22Rv1 (cell line): ENCODE results near the gene ELOVL1.

ENCODE experiments used
- CTCF ChIP-seq: fragments of 450-650 bp; IDR thresholded peaks from 2 replicates; pipeline ENCODE4 v1.5.1; 2017; ENCODE audit warnings: mild to moderate bottlenecking
- ZFX ChIP-seq: fragments of 450-650 bp; IDR thresholded peaks from 2 replicates; pipeline ENCODE4 v1.6.1; 2017; ENCODE audit warnings: antibody characterized with exemption, borderline replicate concordance

DNA sequence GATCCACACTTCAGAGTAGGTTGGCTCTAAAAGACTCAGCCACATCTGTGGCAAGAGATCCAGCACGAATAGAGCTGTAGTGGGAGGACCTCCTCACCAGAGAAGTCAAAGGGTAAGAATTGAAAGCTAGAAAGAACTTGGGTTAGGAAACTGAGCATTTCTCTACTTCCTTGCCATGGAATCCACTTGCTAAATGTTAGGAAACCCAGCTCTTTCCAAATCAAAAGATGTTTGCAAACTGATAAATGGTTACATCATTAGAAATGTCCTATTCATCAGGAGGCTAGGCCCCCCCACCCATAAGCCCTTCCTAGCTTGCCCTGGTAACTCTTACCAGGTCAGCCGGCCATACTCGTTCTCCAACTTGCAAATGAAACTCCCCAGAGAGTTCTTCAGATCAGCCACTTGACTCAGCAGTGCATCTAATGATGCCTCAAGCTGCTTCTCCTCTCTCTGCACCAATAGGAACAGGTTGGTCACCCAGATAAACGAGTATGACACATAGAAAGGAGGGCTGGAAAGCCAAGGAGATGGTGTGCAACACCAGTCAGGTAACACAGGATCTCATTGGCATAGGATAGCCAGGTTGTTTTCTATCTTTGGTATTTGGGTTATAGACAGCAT lies 20.3 kb upstream of the ELOVL1 start:
- TF ChIP-seq CTCF (no peak), ZFX (no peak)
